NB4 (cell line): ENCODE results near the gene SIVA1.
A peak's percentile ranks its signal among the peaks of the same experiment; 100 is the strongest.

Source experiments
- DNase-seq: peaks from one replicate; pipeline ENCODE4 v3.0.0; 2010; ENCODE audit warnings: low read depth
- H3K4me3 ChIP-seq: one replicate; pipeline ENCODE4 v1.5.1; 2011; ENCODE audit warnings: mild to moderate bottlenecking, low read depth, low read length, moderate library complexity
- MAX ChIP-seq: IDR thresholded peaks from 2 replicates; pipeline ENCODE4 v1.6.1; 2011; ENCODE audit warnings: low read depth, low read length
- MYC ChIP-seq: IDR thresholded peaks from 2 replicates; pipeline ENCODE4 v1.6.1; 2011; ENCODE audit warnings: low read depth, low read length
- POLR2A ChIP-seq: IDR thresholded peaks from 2 replicates; pipeline ENCODE4 v1.6.1; 2011; ENCODE audit warnings: mild to moderate bottlenecking; ENCODE audit not compliant: insufficient read length; ENCODE audit errors: extremely low read depth
- TF ChIP-seq, protein P1 (sequence below): IDR thresholded peaks from one replicate; pipeline ENCODE4 v1.5.1; 2012; ENCODE audit warnings: low read depth, low read length

Gene SIVA1

DNA sequence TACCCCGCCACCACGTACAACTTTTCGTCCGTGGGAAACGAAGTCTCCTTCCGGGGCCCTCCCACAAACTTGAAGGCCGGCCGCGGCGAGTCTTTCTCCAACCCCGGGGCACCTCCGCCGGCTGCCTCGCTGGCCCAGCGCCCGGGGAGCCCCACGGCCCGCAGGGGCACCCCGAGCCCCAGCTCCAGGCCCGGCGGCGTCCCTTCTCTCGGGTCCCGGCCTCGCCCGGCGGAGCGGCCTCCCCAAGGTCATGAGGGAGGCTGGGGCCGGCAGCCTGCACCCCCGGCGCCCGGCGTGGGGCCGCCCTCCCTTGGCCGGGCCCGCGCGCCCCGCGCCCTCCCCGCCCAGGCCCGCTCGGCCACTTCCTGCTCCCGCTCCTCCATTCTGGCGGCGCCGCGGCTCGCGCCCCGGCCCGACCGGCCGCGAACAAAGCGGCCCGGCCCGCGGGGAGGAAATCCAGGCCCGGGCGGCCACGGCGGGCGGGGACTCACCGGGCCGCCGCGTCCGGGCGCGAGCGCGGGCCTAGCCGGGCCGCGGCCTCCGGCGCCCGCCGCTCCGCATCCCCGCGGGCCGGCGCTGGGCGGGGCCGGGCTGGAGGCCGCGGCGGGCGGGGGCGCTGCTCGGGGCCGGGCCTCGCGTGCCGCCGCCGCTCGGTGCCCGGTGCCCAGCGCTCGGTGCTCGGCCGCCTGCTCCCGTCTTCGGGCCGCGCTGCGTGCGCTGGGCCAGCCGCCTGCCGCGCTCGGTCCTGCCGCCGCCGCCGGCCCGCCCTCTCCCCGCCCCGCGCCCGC is 42.2 kb downstream of the SIVA1 start, which contains the start of gene AKT1:
AKT1 (minus strand) TSS at position 756 of the 788 bp plus-strand sequence. CDS start 3,105 bp downstream, outside the sequence.
- H3K4me3 ChIP-seq, result peak within 1 kb of the TSS; percentile 68
- peak; percentile 49 for DNase-seq
- no peak for TF ChIP-seq POLR2A
- no peak for TF ChIP-seq MYC
- no peak for TF ChIP-seq MAX
- TF ChIP-seq, protein P1, sequence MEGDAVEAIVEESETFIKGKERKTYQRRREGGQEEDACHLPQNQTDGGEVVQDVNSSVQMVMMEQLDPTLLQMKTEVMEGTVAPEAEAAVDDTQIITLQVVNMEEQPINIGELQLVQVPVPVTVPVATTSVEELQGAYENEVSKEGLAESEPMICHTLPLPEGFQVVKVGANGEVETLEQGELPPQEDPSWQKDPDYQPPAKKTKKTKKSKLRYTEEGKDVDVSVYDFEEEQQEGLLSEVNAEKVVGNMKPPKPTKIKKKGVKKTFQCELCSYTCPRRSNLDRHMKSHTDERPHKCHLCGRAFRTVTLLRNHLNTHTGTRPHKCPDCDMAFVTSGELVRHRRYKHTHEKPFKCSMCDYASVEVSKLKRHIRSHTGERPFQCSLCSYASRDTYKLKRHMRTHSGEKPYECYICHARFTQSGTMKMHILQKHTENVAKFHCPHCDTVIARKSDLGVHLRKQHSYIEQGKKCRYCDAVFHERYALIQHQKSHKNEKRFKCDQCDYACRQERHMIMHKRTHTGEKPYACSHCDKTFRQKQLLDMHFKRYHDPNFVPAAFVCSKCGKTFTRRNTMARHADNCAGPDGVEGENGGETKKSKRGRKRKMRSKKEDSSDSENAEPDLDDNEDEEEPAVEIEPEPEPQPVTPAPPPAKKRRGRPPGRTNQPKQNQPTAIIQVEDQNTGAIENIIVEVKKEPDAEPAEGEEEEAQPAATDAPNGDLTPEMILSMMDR, result no peak

DNA sequence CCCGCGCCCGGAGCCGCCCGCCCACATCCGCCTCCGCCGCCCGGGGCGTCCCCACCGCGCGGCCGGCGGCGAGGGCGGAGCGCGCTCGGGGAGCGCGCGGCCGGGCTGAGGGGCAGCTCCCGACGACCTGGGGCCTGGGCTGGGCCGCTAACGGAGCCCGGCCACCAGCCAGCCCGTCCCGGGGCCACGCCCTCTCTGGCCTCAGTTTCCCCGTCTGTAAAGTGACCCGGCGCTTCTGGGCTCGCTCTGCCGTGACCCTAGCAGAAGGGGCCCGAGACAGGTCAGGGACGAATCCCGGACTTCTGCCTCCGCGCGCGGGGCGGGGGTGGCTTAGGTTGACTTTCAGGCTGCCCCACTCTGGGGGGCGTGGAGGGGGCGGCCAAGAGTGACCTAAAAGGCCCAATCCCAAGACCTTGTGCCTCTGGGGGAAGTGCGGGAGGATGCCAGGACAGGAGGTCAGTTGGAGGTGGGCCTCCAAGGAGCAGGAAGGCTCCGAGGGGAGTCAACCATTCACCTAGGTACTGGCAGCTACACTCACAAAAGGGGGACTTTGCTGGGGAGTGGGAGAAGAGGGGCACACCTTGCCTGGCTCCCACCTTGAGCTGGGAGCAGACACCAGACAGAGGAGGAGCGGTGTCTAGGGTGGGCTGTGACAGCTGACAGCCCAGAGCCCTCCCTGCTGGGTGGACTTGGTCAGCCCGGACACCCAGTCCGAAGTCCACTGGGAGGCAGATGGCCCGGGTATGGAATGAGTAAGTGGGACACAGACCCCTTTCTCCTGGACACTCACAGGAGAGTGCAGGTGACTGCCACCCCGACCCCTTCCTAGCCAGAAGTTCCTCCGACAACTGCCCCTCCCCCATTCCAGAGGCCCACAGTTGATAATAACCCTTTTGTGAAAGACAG is 43.1 kb downstream of the SIVA1 start:
- TF ChIP-seq POLR2A (peak; percentile 67), MAX (no peak)
- DNase-seq, result peak; percentile 65
- H3K4me3 ChIP-seq, result peak overlapping the region; percentile 28

GRCh38 chr14:104796687-104797081 is 43.7 kb downstream of the SIVA1 start:
- TF ChIP-seq POLR2A (no peak), MYC (no peak), MAX (no peak)
- TF ChIP-seq, protein P1, result no peak
- no peak overlapping the region for H3K4me3 ChIP-seq
- no peak for DNase-seq

GRCh38 chr14:104797115-104798044 is 44.4 kb downstream of the SIVA1 start:
- no peak overlapping the region for H3K4me3 ChIP-seq
- TF ChIP-seq, protein P1, result no peak
- TF ChIP-seq MAX (no peak), POLR2A (no peak), MYC (no peak)
- DNase-seq, result no peak

GRCh38 chr14:104798300-104799243 is 45.6 kb downstream of the SIVA1 start:
- DNase-seq, result no peak
- H3K4me3 ChIP-seq, result no peak overlapping the region
- TF ChIP-seq, protein P1, result no peak
- no peak for TF ChIP-seq POLR2A
- no peak for TF ChIP-seq MAX
- no peak for TF ChIP-seq MYC
